Prostate gland (tissue), 2 donors: ENCODE results near the gene INTS1.

Experiments used
- CTCF ChIP-seq, 4 experiments: fragments of 200-600 bp in 2 of 4; fragments of 450-650 bp in 2 of 4; sonication (generic) in 2 of 4; IDR thresholded peaks; 1 replicate in 3 of 4; 2 replicates in 1 of 4; pipeline ENCODE4 v1.5.1; 2016 to 2019; ENCODE audit warnings: antibody characterized with exemption in 4 of 4, mild to moderate bottlenecking in 2 of 4, moderate library complexity in 2 of 4
- POLR2A ChIP-seq: fragments of 450-650 bp; IDR thresholded peaks from one replicate; pipeline ENCODE4 v1.6.1; 2016; ENCODE audit warnings: antibody characterized with exemption, mild to moderate bottlenecking

- TF ChIP-seq CTCF (IDR thresholded peaks at IDR 0.05), result no peak
- no peak for TF ChIP-seq POLR2A
Measured at GRCh38 chr7:1441615-1442354, 62.4 kb downstream of the INTS1 start.
